GM19463 (cell line): Measurements from ENCODE around the gene SRSF3.
A peak's percentile ranks its signal among the peaks of the same experiment; 100 is the strongest.
"Not testable (repeated sequence)": the region's sequence is repeated elsewhere in the genome, so short reads cannot be mapped to it uniquely, and the experiment has no call there.

Source experiments
- ATAC-seq: cut with Tn5 transposase; IDR thresholded peaks from one replicate; pipeline ENCODE4 v1.9.1; 2021; ENCODE audit warnings: mild to moderate bottlenecking, moderate library complexity; ENCODE audit not compliant: unreplicated experiment

Gene SRSF3

GRCh38 chr6:36574679-36575078 is 19.5 kb upstream of the SRSF3 start:
- no peak for ATAC-seq

- ATAC-seq = no peak
Observed at GRCh38 chr6:36576578-36576977, 17.6 kb upstream of the SRSF3 start.

DNA sequence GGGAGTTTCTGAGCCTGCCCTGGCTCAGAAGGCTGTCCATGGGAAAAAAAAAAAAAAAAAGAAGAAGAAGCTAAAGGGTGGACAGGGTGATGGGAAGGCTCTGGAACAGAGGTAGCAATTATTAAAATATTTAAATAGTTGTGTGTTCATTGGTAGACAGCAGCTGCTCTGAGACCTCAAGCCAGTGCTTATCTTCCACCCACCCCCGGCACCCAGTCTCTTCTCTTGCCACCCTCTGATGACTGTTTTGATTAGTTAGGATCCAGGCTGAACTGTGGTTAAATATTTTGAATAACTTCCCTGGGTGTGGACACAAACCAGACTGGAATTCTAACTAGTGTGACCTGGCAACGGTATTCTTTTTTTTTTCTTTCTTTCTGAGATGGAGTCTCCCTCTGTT is 16.9 kb upstream of the SRSF3 start:
- no peak for ATAC-seq

DNA sequence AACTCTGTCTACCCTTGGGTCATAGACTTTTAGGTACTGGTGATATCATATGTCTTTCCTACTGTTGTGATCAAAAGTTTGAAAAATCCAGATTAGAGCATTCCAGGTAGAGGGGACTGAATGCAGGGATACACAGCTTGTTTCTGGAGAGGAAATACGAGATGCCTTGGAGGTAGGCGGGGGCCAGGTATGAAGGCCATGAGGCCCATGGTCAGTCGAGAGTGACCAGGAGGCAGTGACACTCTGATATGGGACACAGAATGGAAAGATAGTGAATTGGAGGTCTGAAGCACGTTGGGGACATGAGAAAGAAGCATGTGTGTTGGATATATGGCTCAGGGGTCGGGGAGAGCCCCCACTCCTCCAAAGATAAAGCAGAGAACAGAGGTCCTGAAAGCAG is 16.1 kb upstream of the SRSF3 start:
- no peak for ATAC-seq

GRCh38 chr6:36578431-36578830 is 15.7 kb upstream of the SRSF3 start:
- no peak for ATAC-seq

DNA sequence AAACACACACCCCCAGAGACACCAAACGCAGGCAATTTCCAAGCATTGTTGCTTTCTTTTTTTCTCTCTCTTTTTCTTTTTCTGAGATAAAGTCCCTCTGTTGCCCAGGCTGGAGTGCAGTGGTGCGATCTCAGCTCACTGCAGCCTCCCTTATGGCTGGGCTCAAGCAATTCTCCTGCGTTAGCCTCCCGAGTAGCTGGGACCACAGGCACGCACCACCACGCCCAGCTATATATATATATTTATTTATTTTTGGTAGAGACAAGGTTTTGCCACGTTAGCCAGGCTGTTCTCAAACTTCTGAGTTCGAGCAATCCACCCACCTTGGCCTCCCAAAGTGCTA is 14.0 kb upstream of the SRSF3 start:
- no peak for ATAC-seq

GRCh38 chr6:36581716-36582115 is 12.4 kb upstream of the SRSF3 start:
- ATAC-seq = no peak

DNA sequence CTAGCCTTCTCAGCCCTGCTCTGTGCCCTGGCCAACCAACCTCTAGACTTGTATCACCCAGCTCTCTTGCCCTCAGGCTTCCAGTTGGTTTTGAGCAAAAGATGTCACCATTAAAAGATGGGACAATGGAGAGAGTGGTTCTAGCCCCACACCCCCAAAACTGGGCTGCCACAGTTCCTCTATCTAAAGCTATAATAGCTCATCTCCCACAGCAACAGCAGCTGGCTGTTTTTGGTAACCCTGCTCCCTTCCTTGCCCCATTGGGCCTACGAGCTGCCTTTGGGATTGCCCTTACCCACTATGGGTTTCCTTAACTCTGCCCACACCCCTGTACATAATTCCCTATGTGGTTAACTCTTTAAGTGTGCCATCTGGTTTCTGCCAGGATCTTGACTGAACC is 7.6 kb upstream of the SRSF3 start:
- ATAC-seq = no peak

- ATAC-seq = not testable (repeated sequence)
Observed at GRCh38 chr6:36589025-36589400, 5.1 kb upstream of the SRSF3 start.

DNA sequence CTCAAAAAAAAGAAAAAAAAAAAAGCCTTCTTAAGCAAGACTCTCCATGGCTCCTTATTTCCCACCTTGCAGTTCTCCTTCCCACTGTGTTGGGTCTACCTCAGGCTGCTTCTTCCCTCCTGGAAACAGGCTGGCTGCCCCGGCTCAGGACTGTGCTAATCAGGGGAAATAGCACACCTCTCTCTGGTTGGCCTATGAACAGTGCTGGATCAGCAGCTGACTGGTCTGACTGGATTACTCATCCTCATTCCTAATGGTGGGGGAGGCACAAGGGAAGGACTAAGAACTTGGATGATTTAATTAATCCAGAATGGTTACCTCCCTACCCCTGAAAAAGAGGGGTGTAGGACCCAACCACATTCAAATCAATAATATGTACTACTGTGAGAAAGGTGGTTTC is 3.9 kb upstream of the SRSF3 start:
- ATAC-seq = no peak

DNA sequence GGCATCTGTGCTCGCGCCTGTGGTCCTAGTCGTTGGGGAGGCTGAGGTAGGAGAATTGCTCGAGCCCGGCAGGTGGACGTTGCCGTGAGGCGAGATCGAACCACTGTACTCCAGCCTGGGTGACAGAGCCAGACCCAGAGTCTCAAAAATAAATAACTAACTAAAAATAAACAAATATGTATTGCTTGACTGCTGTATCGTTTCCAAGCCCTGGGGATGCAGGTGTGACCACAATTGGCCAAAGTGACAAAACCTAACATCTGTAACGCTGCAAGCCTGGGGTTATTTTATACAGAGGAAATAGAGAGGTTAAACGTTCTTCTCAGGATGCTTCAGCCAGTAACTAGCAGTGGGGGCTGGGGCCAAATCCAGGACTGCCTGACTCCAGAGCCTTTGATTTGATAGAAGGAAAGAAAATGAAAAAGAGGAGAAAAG is 1.9 kb upstream of the SRSF3 start:
- ATAC-seq = peak; percentile 32

GRCh38 chr6:36593569-36594028 is 563 bp upstream of the SRSF3 start:
- ATAC-seq = peak; percentile 13

- ATAC-seq = no peak
Observed at GRCh38 chr6:36594816-36595643, 868 bp downstream of the SRSF3 start.

DNA sequence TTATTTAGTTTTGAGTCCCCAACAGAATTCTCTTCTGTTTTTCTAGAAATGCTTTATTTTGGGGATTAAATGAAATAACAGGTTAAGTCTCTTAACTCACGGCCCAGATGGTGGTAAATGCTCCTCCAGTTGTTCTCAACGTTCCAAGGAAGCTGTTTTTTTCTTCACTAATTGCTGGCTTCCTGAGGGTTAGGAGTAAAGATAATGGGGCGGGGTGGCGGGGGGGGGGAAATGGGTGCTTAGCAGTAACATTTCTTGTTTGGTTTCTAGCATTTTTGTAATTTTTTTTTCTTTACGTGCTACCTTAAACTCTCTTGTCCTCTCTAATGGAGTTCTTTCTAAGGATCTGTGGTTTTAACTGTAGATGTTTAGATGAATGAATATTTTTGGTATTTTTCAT is 2.2 kb downstream of the SRSF3 start:
- no peak for ATAC-seq

DNA sequence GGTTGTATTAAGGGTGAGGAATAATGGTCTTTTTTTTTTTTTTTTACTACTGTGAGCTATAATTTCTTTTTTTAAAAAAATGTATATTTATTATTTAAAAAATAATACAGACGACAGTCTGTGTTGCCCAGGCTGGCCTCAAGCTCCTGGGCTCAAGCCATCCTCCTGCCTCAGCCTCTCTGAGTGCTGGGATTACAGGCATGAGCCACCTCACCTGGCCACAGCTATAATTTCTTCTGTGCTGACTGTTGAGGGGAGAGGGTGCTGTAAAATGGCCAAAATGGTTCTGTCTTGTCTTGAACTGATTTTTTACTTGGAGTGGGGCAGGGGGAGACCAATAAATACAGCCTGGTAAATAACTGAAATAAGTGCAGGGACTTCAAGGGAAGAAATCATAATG is 3.6 kb downstream of the SRSF3 start:
- no peak for ATAC-seq

DNA sequence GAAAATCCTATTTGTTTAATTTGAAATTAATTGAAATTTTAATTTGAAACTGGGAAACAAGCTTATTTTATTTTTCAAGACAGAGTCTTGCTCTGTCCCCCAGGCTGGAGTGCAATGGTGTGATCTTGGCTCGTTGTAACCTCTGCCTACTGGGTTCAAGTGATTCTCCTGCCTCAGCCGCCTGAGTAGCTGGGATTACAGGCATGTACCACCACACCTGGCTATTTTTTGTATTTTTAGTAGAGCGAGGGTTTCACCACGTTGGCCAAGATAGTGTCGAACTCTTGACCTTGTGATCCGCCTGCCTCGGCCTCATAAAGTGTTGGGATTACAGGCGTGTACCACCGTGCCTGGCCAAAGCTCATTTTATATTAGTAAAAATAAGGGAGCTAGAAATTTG is 4.2 kb downstream of the SRSF3 start:
- ATAC-seq = no peak

DNA sequence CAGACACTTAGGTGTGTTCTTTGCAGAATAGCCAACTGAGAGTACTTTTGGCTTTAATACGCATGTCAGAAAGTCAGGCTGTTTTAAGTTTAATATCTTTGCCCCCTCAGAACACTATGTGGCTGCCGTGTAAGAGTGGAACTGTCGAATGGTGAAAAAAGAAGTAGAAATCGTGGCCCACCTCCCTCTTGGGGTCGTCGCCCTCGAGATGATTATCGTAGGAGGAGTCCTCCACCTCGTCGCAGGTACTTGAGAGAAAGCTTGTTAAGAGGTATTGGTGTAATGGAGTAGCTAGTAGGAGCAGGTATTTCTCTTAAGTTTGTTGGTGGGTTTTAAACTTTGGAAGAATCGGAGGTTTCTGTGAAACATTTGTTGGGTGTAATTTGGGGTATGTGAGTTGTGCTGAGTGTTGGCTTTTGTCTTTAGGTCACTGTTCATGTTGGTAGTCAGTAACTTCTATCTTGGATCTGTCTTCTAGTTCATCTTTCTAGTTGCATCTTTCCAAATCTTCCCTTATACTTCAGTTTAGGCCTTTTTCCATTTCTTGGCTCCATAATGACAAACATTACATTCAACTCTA is 4.7 kb downstream of the SRSF3 start:
- ATAC-seq = no peak

DNA sequence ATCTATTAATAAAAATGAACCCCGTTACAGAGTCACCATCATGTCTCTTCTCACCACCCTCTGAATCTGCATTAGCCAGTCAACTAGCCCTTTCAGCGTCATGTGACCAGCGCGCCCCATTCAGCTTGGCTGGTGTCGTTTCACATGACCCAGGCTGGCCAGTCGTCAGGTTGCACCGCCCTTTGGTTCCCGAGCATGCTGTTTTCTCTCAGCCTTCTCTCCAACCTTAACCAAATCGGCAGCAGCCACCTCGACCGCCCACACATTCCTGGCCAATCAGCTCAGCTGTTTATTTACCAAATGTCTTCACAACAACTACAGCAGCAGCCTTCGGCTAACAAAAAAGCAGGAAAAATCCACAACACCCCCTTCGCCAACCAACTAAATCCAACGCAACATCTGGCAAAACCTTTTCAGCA is 5.6 kb downstream of the SRSF3 start:
- no peak for ATAC-seq

GRCh38 chr6:36600564-36601146 is 6.5 kb downstream of the SRSF3 start:
- ATAC-seq = no peak

DNA sequence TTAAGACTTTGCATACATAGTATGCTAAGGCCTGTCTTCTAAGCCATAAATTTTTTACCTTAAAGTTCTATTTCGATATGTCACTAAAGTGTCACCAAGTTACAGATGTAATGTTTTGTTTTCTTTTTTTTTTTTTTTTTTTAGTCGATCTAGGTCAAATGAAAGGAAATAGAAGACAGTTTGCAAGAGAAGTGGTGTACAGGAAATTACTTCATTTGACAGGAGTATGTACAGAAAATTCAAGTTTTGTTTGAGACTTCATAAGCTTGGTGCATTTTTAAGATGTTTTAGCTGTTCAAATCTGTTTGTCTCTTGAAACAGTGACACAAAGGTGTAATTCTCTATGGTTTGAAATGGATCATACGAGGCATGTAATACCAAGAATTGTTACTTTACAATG is 7.7 kb downstream of the SRSF3 start:
- ATAC-seq = not testable (repeated sequence)

DNA sequence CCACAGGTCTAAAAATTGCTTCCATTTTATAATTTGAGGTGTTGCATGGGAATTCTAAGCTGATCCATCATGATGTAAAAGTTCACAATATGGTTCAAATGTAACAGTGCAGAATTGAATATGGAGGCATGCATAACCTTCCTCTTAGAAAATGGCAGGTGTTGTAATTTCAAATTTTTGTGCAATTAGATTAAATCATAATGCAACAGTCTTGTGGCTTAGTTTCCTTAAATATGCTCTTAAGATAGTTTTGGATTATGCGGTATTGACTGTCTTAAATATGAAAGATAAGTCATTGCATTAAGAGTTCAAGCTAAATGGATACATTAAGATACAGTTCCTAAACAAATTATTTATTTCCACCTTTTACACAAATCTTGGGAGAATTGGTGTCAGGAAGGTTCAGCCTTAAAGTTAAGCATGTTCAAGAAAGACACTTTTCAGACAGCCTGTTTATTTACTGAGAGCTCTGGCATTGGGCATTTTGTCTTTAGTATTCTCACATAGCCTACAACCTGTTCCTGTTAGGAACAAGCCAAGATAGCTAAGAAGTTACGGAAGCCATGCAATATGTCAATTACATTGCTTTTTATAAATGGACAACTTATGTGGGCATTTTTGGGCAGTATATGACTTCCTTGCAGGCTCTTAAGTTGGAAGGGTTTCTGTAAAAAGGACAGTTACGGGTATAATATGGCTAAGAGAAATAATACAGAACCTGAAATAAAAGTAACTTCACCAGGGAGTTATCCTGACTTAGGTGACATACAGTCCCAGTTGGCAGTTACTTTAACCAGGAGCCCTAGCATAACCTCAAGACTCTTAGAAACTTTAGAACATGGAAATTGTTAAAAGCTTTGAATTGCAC is 9.3 kb downstream of the SRSF3 start:
- no peak for ATAC-seq
